ENCODE data around the gene CBY2. TPM values are rescaled to one million over a fixed set of nuclear protein-coding genes. Genes with fewer than 3 reads are reported as not detected.

Gene CBY2
- total RNA-seq, 1 experiment from 2014 or later, result not detected

GRCh38 chr13:45732916-45733315 is 30.8 kb downstream of the CBY2 start:
- Histone ChIP-seq H3K4ac (ENCODE audit: low read depth, low read length) (no peak overlapping the region), H2BK15ac (ENCODE audit: low read depth, low read length) (no peak overlapping the region), H2BK5ac (ENCODE audit: insufficient read length, low read length) (no peak overlapping the region), H3K9ac (ENCODE audit: extremely low read depth, insufficient read length, low read length) (no peak overlapping the region), H3T11ph (ENCODE audit: low read length) (no peak overlapping the region), H3K27ac (ENCODE audit: insufficient read length, low read depth, low read length) (no peak overlapping the region), H3K79me2 (ENCODE audit: insufficient read depth, low read length) (no peaks in the 10 kb centered on the region), H2AFZ (ENCODE audit: low read length) (no peak overlapping the region), H3K4me1 (ENCODE audit: insufficient read depth, low read length) (no peaks in the 10 kb centered on the region), H4K5ac (ENCODE audit: insufficient read length, low read depth, low read length) (no peak overlapping the region), H3K23me2 (ENCODE audit: insufficient read length, low read depth, low read length, poor library complexity, severe bottlenecking) (no peaks in the 10 kb centered on the region), H4K91ac (ENCODE audit: insufficient read length, low read depth, low read length) (no peak overlapping the region), H3K56ac (ENCODE audit: insufficient read length, low read depth, low read length) (no peak overlapping the region), H3K4me2 (ENCODE audit: insufficient read depth, insufficient read length, low read length) (no peak overlapping the region), H3K18ac (ENCODE audit: insufficient read length, low read depth, low read length) (no peak overlapping the region), H3K9me3 (ENCODE audit: control insufficient read depth, low read depth, low read length) (no peaks in the 10 kb centered on the region), H3K23ac (ENCODE audit: insufficient read length, low read depth, low read length) (no peak overlapping the region), H4K20me1 (ENCODE audit: control insufficient read depth, insufficient read depth, insufficient read length) (no peaks in the 10 kb centered on the region), H2BK120ac (ENCODE audit: low read depth, low read length, poor library complexity, severe bottlenecking) (no peak overlapping the region), H2BK12ac (ENCODE audit: insufficient read length, low read depth, low read length) (no peak overlapping the region), H3K79me1 (ENCODE audit: insufficient read depth, low read depth, low read length, poor library complexity, severe bottlenecking) (no peaks in the 10 kb centered on the region), H2AK5ac (ENCODE audit: insufficient read length, low read length) (no peak overlapping the region), H3K27me3 (ENCODE audit: insufficient read depth, low read length) (no peaks in the 10 kb centered on the region), H4K8ac (replicated peaks; ENCODE audit: insufficient read length, low read depth, low read length) (no peak overlapping the region), H3K14ac (ENCODE audit: insufficient read depth, low read length) (no peak overlapping the region), H2BK20ac (ENCODE audit: low read depth, low read length, poor library complexity, severe bottlenecking) (no peak overlapping the region)
- peaks cover 3% of the 10 kb centered on the region in 2 experiments; a peak in 3 of 5 replicates for H3K9me3 Mint-ChIP-seq
- H3K36me3 Mint-ChIP-seq (ENCODE audit: insufficient read depth in 1 of 3, low read depth in 3 of 3), result 0 out of 7 replicates have a peak, but pooled peaks cover 0 to 1% (median 1%) of the 10 kb centered on the region in 3 experiments
- H3K4me3 Mint-ChIP-seq, result no peak overlapping the region
- H3K4me1 Mint-ChIP-seq, result peaks cover 2% of the 10 kb centered on the region in 2 experiments; a peak in 2 of 4 replicates
- H3K27me3 Mint-ChIP-seq (ENCODE audit: low read depth), result peaks cover 9% of the 10 kb centered on the region
- DNase-seq, result no peak
- H3K27ac Mint-ChIP-seq, result no peak overlapping the region
- WGBS (ENCODE audit: extremely low coverage, insufficient read length, low lambda C conversion rate), result no CpG with 5 or more reads among the region's 5 CpGs
- TF ChIP-seq, protein P1, sequence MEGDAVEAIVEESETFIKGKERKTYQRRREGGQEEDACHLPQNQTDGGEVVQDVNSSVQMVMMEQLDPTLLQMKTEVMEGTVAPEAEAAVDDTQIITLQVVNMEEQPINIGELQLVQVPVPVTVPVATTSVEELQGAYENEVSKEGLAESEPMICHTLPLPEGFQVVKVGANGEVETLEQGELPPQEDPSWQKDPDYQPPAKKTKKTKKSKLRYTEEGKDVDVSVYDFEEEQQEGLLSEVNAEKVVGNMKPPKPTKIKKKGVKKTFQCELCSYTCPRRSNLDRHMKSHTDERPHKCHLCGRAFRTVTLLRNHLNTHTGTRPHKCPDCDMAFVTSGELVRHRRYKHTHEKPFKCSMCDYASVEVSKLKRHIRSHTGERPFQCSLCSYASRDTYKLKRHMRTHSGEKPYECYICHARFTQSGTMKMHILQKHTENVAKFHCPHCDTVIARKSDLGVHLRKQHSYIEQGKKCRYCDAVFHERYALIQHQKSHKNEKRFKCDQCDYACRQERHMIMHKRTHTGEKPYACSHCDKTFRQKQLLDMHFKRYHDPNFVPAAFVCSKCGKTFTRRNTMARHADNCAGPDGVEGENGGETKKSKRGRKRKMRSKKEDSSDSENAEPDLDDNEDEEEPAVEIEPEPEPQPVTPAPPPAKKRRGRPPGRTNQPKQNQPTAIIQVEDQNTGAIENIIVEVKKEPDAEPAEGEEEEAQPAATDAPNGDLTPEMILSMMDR (conservative IDR thresholded peaks at IDR 0.05), result no peak
